Neural progenitor cell (in vitro differentiated cells): Measurements from ENCODE around the gene CA10. TPM values are rescaled to one million over a fixed set of nuclear protein-coding genes. Genes with fewer than 3 reads are reported as not detected.

ENCODE experiments used
- DNase-seq: peaks from one replicate; pipeline ENCODE4 v3.0.0-alpha.2; 2016; ENCODE audit warnings: low spot score
- H2AFZ ChIP-seq: fragments of 200-600 bp; sonication (generic); replicated peaks from 2 replicates; pipeline ENCODE4 v1.6.1; 2016; ENCODE audit warnings: antibody characterized with exemption
- H3F3A ChIP-seq: fragments of 200-600 bp; sonication (generic); 2 replicates; pipeline ENCODE4 v1.6.1; 2016; ENCODE audit warnings: antibody characterized with exemption, low read depth
- H3K27ac ChIP-seq: fragments of 200-600 bp; sonication (generic); 2 replicates; pipeline ENCODE4 v1.5.1; 2016; ENCODE audit warnings: mild to moderate bottlenecking
- H3K27me3 ChIP-seq: fragments of 200-600 bp; sonication (generic); 2 replicates; pipeline ENCODE4 v1.6.1; 2016; ENCODE audit warnings: mild to moderate bottlenecking, moderate library complexity
- H3K36me3 ChIP-seq: fragments of 200-600 bp; sonication (generic); 2 replicates; pipeline ENCODE4 v1.5.1; 2016
- H3K4me1 ChIP-seq: fragments of 200-600 bp; sonication (generic); 2 replicates; pipeline ENCODE4 v1.6.1; 2016; ENCODE audit warnings: mixed run types
- H3K4me2 ChIP-seq: fragments of 200-600 bp; sonication (generic); 2 replicates; pipeline ENCODE4 v1.6.1; 2016
- H3K4me3 ChIP-seq: fragments of 200-600 bp; sonication (generic); 2 replicates; pipeline ENCODE4 v1.5.1; 2016
- H3K79me2 ChIP-seq: fragments of 200-600 bp; sonication (generic); 2 replicates; pipeline ENCODE4 v1.6.1; 2016; ENCODE audit warnings: low read depth
- H3K9ac ChIP-seq: fragments of 200-600 bp; sonication (generic); 2 replicates; pipeline ENCODE4 v1.6.1; 2016
- H3K9me3 ChIP-seq: fragments of 200-600 bp; sonication (generic); 2 replicates; pipeline ENCODE4 v1.5.1; 2016; ENCODE audit warnings: low read depth
- H4K20me1 ChIP-seq: fragments of 200-600 bp; sonication (generic); 2 replicates; pipeline ENCODE4 v1.6.1; 2016; ENCODE audit warnings: low read depth
- H3K27ac Mint-ChIP-seq: 3 replicates; pipeline ENCODE4 v1.8.0; 2021; ENCODE audit warnings: mixed read lengths
- H3K27me3 Mint-ChIP-seq: 2 replicates; pipeline ENCODE4 v1.8.0; 2022; ENCODE audit warnings: low read depth, mild to moderate bottlenecking, inconsistent platforms, moderate library complexity, mixed read lengths; ENCODE audit not compliant: insufficient read depth
- H3K36me3 Mint-ChIP-seq: 3 replicates; pipeline ENCODE4 v1.8.0; 2021; ENCODE audit warnings: mixed read lengths
- H3K4me1 Mint-ChIP-seq: 3 replicates; pipeline ENCODE4 v1.8.0; 2021; ENCODE audit warnings: mixed read lengths
- H3K4me3 Mint-ChIP-seq: 3 replicates; pipeline ENCODE4 v1.8.0; 2021; ENCODE audit warnings: mild to moderate bottlenecking, moderate library complexity, mixed read lengths
- H3K9me3 Mint-ChIP-seq: 3 replicates; pipeline ENCODE4 v1.8.0; 2020; ENCODE audit warnings: mixed read lengths
- CTCF ChIP-seq: fragments of 200-600 bp; sonication (generic); IDR thresholded peaks from 2 replicates; pipeline ENCODE4 v1.5.1; 2017; ENCODE audit warnings: antibody characterized with exemption, mild to moderate bottlenecking
- EZH2 ChIP-seq: fragments of 200-600 bp; sonication (generic); IDR thresholded peaks from 2 replicates; pipeline ENCODE4 v1.6.1; 2017; ENCODE audit warnings: antibody characterized with exemption, mild to moderate bottlenecking, moderate library complexity
- EZH2phosphoT487 ChIP-seq: fragments of 200-600 bp; sonication (generic); IDR thresholded peaks from 2 replicates; pipeline ENCODE4 v1.6.1; 2017; ENCODE audit warnings: antibody characterized with exemption
- total RNA-seq: library from RNA; depleted of rRNA; stranded (reverse); fragments of >200 nt; gene quantifications from 2 replicates; pipeline ENCODE4 v1.2.3, GENCODE V29; 2015; ENCODE audit warnings: low replicate concordance

Gene CA10
- total RNA-seq, 1 donor from 2014 or later, result 0.65 TPM

- Mint-ChIP-seq H3K27me3 (peaks cover 5% of the 10 kb centered on the region), H3K27ac (no peak overlapping the region), H3K4me1 (peaks cover 22% of the 10 kb centered on the region), H3K36me3 (no peaks in the 10 kb centered on the region), H3K9me3 (no peaks in the 10 kb centered on the region), H3K4me3 (no peak overlapping the region)
- TF ChIP-seq CTCF (no peak), EZH2 (no peak), EZH2phosphoT487 (no peak)
- Histone ChIP-seq H3K4me2 (no peak overlapping the region), H3F3A (no peaks in the 10 kb centered on the region), H3K9ac (no peak overlapping the region), H4K20me1 (no peaks in the 10 kb centered on the region), H3K79me2 (no peaks in the 10 kb centered on the region), H3K27ac (no peak overlapping the region), H3K4me1 (peaks cover 5% of the 10 kb centered on the region), H2AFZ (no peak overlapping the region), H3K36me3 (no peaks in the 10 kb centered on the region), H3K27me3 (no peaks in the 10 kb centered on the region), H3K4me3 (no peak overlapping the region), H3K9me3 (no peaks in the 10 kb centered on the region)
- no peak for DNase-seq
Observed at GRCh38 chr17:51651513-51652298, 506.8 kb downstream of the CA10 start.

- Mint-ChIP-seq H3K36me3 (no peaks in the 10 kb centered on the region), H3K4me3 (no peak overlapping the region)
- H3K4me2 ChIP-seq, result no peak overlapping the region
Observed at GRCh38 chr17:51650772-51651171, 507.7 kb downstream of the CA10 start.

GRCh38 chr17:51650202-51650601 lies 508.3 kb downstream of the CA10 start:
- peaks cover 24% of the 10 kb centered on the region for H3K4me1 Mint-ChIP-seq
- Histone ChIP-seq H3K4me3 (no peak overlapping the region), H3K9me3 (no peaks in the 10 kb centered on the region), H2AFZ (no peak overlapping the region), H3K4me2 (no peak overlapping the region), H3K4me1 (peaks cover 5% of the 10 kb centered on the region), H3K27ac (no peak overlapping the region), H3K9ac (no peak overlapping the region), H3K27me3 (no peaks in the 10 kb centered on the region), H3K36me3 (no peaks in the 10 kb centered on the region), H4K20me1 (no peaks in the 10 kb centered on the region), H3F3A (no peaks in the 10 kb centered on the region), H3K79me2 (no peaks in the 10 kb centered on the region)
- no peaks in the 10 kb centered on the region for H3K36me3 Mint-ChIP-seq
- H3K9me3 Mint-ChIP-seq, result no peaks in the 10 kb centered on the region
- H3K27ac Mint-ChIP-seq, result no peak overlapping the region
- TF ChIP-seq EZH2 (no peak), EZH2phosphoT487 (no peak), CTCF (no peak)
- H3K4me3 Mint-ChIP-seq, result no peak overlapping the region
- DNase-seq, result no peak
- peaks cover 2% of the 10 kb centered on the region for H3K27me3 Mint-ChIP-seq

More at GRCh38 chr17:51650772-51651171, 507.7 kb downstream of the CA10 start:
- H4K20me1 ChIP-seq, result no peaks in the 10 kb centered on the region
- no peaks in the 10 kb centered on the region for H3K79me2 ChIP-seq
- DNase-seq, result no peak
- Mint-ChIP-seq H3K4me1 (peaks cover 24% of the 10 kb centered on the region), H3K9me3 (no peaks in the 10 kb centered on the region), H3K27ac (no peak overlapping the region), H3K27me3 (peaks cover 4% of the 10 kb centered on the region)
- H3F3A ChIP-seq, result no peaks in the 10 kb centered on the region
- H3K9me3 ChIP-seq, result no peaks in the 10 kb centered on the region
- H3K36me3 ChIP-seq, result no peaks in the 10 kb centered on the region
- no peak for TF ChIP-seq EZH2
- no peak for TF ChIP-seq CTCF
- no peak for TF ChIP-seq EZH2phosphoT487
- no peaks in the 10 kb centered on the region for H3K27me3 ChIP-seq
- no peak overlapping the region for H3K4me3 ChIP-seq
- peaks cover 5% of the 10 kb centered on the region for H3K4me1 ChIP-seq
- H2AFZ ChIP-seq, result no peak overlapping the region
- H3K9ac ChIP-seq, result no peak overlapping the region
- H3K27ac ChIP-seq, result no peak overlapping the region
